Activated naive CD8-positive, alpha-beta T cell treated with anti-CD3 and anti-CD28 coated beads, Interleukin-2, amount 10 ng/mL, durations not matched to agents 7 days and 5 days (primary cell): Measurements from ENCODE around the gene SLC17A8. TPM values are rescaled to one million over a fixed set of nuclear protein-coding genes. Genes with fewer than 3 reads are reported as not detected.
"Not testable (repeated sequence)": the region's sequence is repeated elsewhere in the genome, so short reads cannot be mapped to it uniquely, and the experiment has no call there.

Experiments used
- ATAC-seq: fragments of 150-1000 bp; cut with Tn5 transposase; one replicate; pipeline ENCODE4 v1.10.0; 2021; ENCODE audit warnings: low read depth, moderate library complexity
- POLR2A ChIA-PET: fragments of 350-600 bp; sonication (Branson Sonifier 250); formaldehyde crosslinking; loops from one replicate; lab custom pipeline; 2021; ENCODE audit warnings: antibody characterized with exemption; lab: Charles Lee
- DNase-seq: peaks from one replicate; pipeline ENCODE4 v3.0.0; 2021
- H3K27ac Mint-ChIP-seq: one replicate; pipeline ENCODE4 v1.8.0; 2022; ENCODE audit warnings: mild to moderate bottlenecking, mixed read lengths
- H3K27me3 Mint-ChIP-seq: one replicate; pipeline ENCODE4 v1.8.0; 2022; ENCODE audit warnings: mild to moderate bottlenecking, moderate library complexity, mixed read lengths
- H3K36me3 Mint-ChIP-seq: one replicate; pipeline ENCODE4 v1.8.0; 2021; ENCODE audit warnings: mild to moderate bottlenecking, mixed read lengths
- H3K4me1 Mint-ChIP-seq: one replicate; pipeline ENCODE4 v1.8.0; 2021; ENCODE audit warnings: mixed read lengths
- H3K4me3 Mint-ChIP-seq: one replicate; pipeline ENCODE4 v1.8.0; 2022; ENCODE audit warnings: mild to moderate bottlenecking, moderate library complexity, mixed read lengths
- H3K9me3 Mint-ChIP-seq: one replicate; pipeline ENCODE4 v1.8.0; 2021; ENCODE audit warnings: mixed read lengths
- total RNA-seq, 2 experiments: library from RNA; stranded (reverse); gene quantifications; one replicate each; pipeline ENCODE4 v1.2.3, GENCODE V29; 2021

The SLC17A8 gene
- total RNA-seq, 2 experiments from 2014 or later = not detected

DNA sequence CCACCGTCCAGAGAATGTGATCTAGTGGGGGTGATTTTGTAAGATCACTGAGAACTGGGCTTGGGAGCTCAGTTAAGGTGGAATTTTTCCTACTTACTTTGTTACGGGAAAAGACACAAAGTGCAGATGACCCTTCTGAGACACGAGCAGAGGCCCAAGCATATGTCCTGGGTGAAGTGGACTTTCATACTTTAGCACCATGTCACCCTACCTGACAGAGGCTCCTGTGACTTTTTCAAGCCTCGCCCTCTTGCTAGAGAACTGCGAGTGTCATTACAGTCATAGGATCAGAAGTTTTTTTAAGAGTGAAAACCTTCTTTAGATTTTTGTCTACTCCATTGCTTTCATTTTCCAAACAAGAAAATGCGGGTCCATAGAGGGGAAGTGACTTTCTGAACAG lies 56.1 kb downstream of the SLC17A8 start:
- H3K36me3 Mint-ChIP-seq = no peaks in the 10 kb centered on the region
- no peak for DNase-seq
- no peaks in the 10 kb centered on the region for H3K4me1 Mint-ChIP-seq
- no peak overlapping the region for H3K27ac Mint-ChIP-seq
- POLR2A ChIA-PET = no interaction called here
- H3K27me3 Mint-ChIP-seq = peaks cover 16% of the 10 kb centered on the region
- no peaks in the 10 kb centered on the region for H3K9me3 Mint-ChIP-seq
- H3K4me3 Mint-ChIP-seq = no peak overlapping the region
- ATAC-seq = no peak

DNA sequence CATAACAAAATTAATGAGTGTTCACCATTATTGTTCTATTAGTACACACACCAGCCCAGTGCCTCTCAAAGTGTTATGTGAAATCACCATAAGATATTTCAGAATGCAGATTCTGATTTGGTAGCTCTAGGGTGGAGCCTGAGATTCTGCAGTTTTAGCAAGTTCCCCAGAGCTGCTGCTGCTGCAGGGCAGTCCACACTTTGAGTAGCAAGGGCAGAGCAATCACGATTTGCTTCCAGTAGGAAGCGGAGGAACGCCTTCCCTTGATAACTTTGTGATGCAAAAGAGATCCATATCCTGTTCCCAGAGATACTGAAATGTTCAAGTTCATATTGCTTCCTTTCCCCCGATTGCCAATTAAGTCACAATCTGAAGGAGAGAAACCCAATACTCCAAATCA lies 57.9 kb downstream of the SLC17A8 start:
- POLR2A ChIA-PET = no interaction called here
- H3K27me3 Mint-ChIP-seq = peaks cover 15% of the 10 kb centered on the region
- H3K4me1 Mint-ChIP-seq = no peaks in the 10 kb centered on the region
- no peaks in the 10 kb centered on the region for H3K9me3 Mint-ChIP-seq
- DNase-seq (no peak), ATAC-seq (no peak)
- H3K4me3 Mint-ChIP-seq = no peak overlapping the region
- H3K36me3 Mint-ChIP-seq = no peaks in the 10 kb centered on the region
- H3K27ac Mint-ChIP-seq = no peak overlapping the region

DNA sequence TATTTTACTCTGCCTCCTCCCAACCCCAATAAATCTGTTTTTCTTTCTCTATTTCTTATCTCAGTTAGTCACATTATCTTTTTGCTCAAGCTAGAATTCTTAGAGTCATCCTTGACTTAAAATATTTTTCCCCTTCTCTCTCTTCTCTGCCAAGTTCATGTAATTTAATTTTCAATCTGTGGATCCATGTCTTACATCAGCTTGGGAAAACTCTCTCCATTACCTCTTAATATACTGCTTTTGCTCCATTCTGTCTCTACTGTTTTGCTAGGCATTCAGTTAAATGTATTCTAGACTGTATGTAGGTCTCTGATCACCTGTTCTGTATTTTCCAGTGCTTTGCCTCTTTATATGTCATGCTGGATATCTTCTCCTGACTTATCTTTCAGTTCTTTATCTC lies 65.8 kb downstream of the SLC17A8 start:
- ATAC-seq (no peak), DNase-seq (no peak)
- H3K27ac Mint-ChIP-seq = no peak overlapping the region
- no peak overlapping the region for H3K4me3 Mint-ChIP-seq
- H3K4me1 Mint-ChIP-seq = no peaks in the 10 kb centered on the region
- POLR2A ChIA-PET = no interaction called here
- H3K36me3 Mint-ChIP-seq = no peaks in the 10 kb centered on the region
- H3K9me3 Mint-ChIP-seq = peaks cover 8% of the 10 kb centered on the region
- H3K27me3 Mint-ChIP-seq = peaks cover 8% of the 10 kb centered on the region

DNA sequence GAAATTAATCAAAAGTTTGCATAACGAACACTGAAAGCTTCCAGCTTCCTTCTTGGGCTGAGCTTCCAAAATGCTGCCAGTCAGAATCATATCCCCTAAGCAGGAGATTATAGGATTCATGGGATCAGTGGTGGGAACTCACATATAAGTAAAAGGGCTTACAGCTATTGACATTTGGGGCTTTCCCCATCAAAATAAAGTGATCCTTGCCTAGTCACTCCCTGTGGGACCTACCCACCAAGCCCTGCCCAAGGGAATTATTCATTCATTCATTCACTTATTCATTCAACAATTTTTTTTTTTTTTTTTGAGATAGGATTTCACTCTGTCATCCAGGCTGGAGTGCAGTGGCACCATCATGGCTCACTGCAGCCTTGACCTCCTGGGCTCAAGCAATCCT lies 69.3 kb downstream of the SLC17A8 start:
- Mint-ChIP-seq H3K27ac (no peak overlapping the region), H3K36me3 (no peaks in the 10 kb centered on the region), H3K4me3 (no peak overlapping the region), H3K9me3 (peaks cover 8% of the 10 kb centered on the region), H3K27me3 (peaks cover 3% of the 10 kb centered on the region), H3K4me1 (no peaks in the 10 kb centered on the region)
- POLR2A ChIA-PET = no interaction called here
- ATAC-seq (no peak), DNase-seq (no peak)

DNA sequence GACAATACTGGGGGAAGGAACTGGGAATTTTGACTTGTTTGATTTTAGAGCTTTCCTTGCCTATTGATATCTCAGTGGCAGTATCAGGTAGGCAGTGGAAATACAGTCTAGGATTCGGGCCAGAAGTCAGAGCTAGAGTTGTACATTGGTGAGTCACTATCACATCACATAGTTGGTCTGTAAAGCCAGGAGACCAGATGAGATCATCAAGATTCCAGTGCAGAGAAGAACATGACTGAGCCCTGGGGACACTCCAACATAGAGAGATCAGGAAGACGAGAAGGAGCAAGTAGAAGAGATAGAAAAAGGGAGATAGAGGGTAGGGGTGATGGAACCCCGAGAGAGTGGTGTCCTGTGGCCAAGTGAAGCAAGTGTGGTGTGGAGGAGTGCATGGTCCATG lies 70.2 kb downstream of the SLC17A8 start:
- Mint-ChIP-seq H3K9me3 (peaks cover 8% of the 10 kb centered on the region), H3K4me1 (no peaks in the 10 kb centered on the region), H3K36me3 (no peaks in the 10 kb centered on the region), H3K27ac (no peak overlapping the region), H3K4me3 (no peak overlapping the region), H3K27me3 (peaks cover 3% of the 10 kb centered on the region)
- ATAC-seq = no peak
- POLR2A ChIA-PET = no interaction called here
- DNase-seq = no peak

DNA sequence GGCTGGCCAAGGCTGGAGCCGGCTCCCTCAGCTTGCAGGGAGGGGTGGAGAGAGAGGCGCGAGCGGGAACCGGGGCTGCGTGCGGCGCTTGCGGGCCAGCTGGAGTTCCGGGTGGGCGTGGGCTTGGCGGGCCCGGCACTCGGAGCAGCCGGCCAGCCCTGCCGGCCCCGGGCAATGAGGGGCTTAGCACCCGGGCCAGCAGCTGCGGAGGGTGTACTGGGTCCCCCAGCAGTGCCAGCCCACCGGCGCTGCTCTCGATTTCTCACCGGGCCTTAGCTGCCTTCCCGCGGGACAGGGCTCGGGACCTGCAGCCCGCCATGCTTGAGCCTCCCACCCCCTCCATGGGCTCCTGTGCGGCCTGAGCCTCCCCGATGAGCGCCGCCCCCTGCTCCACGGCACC lies 73.4 kb downstream of the SLC17A8 start:
- POLR2A ChIA-PET, H3K27ac Mint-ChIP-seq, H3K36me3 Mint-ChIP-seq, H3K4me1 Mint-ChIP-seq, H3K27me3 Mint-ChIP-seq, DNase-seq, ATAC-seq, H3K4me3 Mint-ChIP-seq, H3K9me3 Mint-ChIP-seq: not testable (repeated sequence)

DNA sequence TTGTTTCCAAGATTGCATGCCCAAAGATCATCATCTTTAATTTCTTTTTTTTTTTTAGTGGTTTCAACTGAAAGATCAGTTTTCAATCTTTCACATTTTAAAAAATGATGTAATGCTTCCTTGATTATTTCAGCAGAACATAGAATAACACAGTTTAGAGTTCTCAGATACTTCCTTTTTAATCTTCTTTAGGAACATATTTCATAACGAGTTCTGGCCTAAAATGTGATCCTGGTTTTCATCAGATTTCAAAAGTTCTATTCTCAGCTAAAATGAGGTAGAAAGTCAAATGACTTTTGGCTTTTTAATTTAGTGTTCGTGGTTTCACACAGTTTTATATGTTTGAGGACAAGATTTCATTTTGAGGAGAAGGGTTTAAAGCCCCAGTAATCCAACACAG lies 76.8 kb downstream of the SLC17A8 start:
- peaks cover 2% of the 10 kb centered on the region for H3K27me3 Mint-ChIP-seq
- H3K4me1 Mint-ChIP-seq = no peaks in the 10 kb centered on the region
- peaks cover 1% of the 10 kb centered on the region for H3K9me3 Mint-ChIP-seq
- ATAC-seq = no peak
- no peak for DNase-seq
- POLR2A ChIA-PET = no interaction called here
- H3K4me3 Mint-ChIP-seq = no peak overlapping the region
- no peak overlapping the region for H3K27ac Mint-ChIP-seq
- no peaks in the 10 kb centered on the region for H3K36me3 Mint-ChIP-seq

DNA sequence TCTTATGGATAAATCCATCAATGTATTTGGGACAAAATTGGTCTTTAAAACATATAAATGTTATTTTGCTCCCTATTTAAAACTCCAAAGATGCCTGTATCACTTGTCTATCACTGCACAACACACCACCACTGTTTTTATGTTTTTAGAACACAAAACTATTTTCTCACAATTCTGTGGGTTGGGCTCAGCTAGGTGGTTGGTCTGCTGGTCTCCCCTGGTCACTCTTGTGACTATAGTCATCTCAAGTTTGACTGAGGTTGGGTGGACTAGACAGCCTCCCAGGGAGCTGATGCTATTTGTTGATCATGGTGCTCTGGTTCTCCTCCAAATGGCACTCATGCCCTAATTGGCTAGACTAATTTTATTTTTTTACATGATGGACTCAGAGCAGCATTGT lies 77.3 kb downstream of the SLC17A8 start:
- no peaks in the 10 kb centered on the region for H3K4me1 Mint-ChIP-seq
- no peak overlapping the region for H3K4me3 Mint-ChIP-seq
- peaks cover 2% of the 10 kb centered on the region for H3K27me3 Mint-ChIP-seq
- H3K36me3 Mint-ChIP-seq = no peaks in the 10 kb centered on the region
- no peak overlapping the region for H3K27ac Mint-ChIP-seq
- DNase-seq = no peak
- peaks cover 1% of the 10 kb centered on the region for H3K9me3 Mint-ChIP-seq
- no peak for ATAC-seq
- POLR2A ChIA-PET = no interaction called here

DNA sequence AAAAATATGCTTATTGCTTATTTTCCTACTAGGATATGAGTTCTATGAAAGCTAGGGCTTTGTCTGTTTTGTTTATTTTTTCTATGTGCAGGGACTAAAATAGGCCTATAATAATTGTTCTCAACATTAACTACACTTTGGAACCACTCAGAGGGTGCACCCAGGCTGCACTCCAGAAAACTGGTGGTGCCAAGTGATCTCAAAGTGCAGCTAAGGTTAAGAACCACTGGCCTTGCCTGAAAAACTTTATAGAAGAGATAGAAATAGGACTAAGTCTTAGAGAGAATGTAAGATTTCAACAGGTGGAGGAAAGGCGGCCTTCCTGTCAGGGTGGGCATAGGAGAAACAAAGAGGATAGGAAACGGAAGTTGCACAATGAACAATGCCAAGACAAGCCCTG lies 79.1 kb downstream of the SLC17A8 start:
- peaks cover 2% of the 10 kb centered on the region for H3K27me3 Mint-ChIP-seq
- ATAC-seq (no peak), DNase-seq (no peak)
- POLR2A ChIA-PET = no interaction called here
- H3K4me3 Mint-ChIP-seq = no peak overlapping the region
- H3K27ac Mint-ChIP-seq = no peak overlapping the region
- H3K4me1 Mint-ChIP-seq = no peaks in the 10 kb centered on the region
- peaks cover 1% of the 10 kb centered on the region for H3K9me3 Mint-ChIP-seq
- H3K36me3 Mint-ChIP-seq = no peaks in the 10 kb centered on the region

DNA sequence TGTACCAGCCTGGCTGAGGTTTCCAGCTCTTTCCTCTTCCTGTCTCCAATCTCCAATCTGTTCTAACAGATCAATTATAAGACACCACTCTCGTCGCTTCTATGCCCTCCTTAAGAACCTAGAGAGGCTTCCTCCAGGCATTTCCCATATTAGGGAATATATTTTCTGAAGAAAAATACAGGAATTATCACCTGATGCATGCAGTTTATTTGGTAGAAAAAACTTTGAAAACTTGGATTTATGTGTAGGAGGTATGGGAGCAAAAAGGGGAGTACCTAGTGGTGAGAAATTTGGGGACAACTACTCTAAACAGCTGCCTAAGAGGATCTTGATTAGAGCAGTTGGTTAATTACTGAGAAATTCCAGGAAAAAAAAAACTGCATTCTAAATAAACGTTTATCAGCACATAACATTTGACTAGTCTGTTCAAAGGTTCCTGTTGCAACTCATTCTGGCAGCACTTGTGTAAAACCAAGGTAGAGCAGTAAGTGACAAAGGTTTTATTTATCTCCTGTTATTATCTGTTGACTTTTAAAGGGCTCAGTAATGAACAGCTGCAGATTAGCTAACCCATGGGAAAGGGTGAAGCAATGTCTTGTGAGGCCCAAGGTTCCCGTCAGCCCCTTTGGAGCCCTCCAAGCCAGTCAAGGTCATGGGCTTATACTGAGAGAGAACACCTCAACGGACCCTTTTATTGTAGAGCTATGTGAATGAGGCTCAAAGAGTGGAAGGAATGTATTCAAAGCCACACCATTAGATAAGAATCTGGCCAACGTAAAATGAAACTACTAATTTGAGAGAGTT lies 80.4 kb downstream of the SLC17A8 start:
- Mint-ChIP-seq H3K27me3 (peaks cover 2% of the 10 kb centered on the region), H3K27ac (no peak overlapping the region), H3K36me3 (no peaks in the 10 kb centered on the region), H3K4me1 (no peaks in the 10 kb centered on the region), H3K9me3 (peaks cover 1% of the 10 kb centered on the region), H3K4me3 (no peak overlapping the region)
- POLR2A ChIA-PET = no interaction called here
- DNase-seq (no peak), ATAC-seq (no peak)

DNA sequence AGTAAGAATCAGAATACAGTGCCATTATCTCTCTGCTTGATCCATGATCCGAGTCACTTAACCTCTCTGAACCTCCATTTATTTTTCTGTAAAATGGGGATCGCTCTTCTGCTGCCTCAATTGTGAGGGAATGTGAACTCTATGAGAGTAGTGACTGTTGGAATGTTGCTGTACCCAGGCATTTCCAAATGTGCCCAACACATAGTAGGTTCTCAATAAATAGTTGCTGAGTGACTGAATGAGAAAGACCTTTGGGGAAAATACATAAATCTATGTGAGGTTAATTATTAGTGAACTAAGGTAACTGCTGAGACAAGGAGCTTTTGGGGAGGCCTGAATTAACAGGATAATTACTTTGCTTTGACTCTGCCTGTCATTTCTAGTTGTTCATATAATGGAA lies 82.9 kb downstream of the SLC17A8 start:
- DNase-seq (no peak), ATAC-seq (no peak)
- no peak overlapping the region for H3K4me3 Mint-ChIP-seq
- no peaks in the 10 kb centered on the region for H3K4me1 Mint-ChIP-seq
- POLR2A ChIA-PET = no interaction called here
- H3K9me3 Mint-ChIP-seq = no peaks in the 10 kb centered on the region
- H3K27me3 Mint-ChIP-seq = peaks cover 2% of the 10 kb centered on the region
- no peaks in the 10 kb centered on the region for H3K36me3 Mint-ChIP-seq
- no peak overlapping the region for H3K27ac Mint-ChIP-seq

DNA sequence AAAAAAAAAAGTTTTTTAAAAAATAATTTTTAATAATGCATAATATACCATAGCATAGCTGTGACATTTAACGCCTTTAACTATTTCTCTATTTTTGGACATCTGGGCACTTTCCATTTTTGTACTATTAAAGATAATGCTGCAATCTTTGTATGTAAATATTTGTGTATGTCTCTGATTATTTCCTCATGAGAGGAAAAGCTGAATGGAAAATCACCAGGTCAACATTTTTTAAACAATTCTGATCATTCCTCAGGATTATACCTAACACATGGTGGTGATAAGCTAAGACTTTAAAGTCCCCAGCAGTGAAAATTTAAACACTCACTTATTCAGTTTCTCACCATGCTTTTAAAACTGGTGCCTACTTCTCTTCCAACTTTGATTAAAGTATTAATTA lies 85.5 kb downstream of the SLC17A8 start:
- Mint-ChIP-seq H3K27me3 (no peaks in the 10 kb centered on the region), H3K4me1 (no peaks in the 10 kb centered on the region), H3K9me3 (no peaks in the 10 kb centered on the region), H3K4me3 (no peak overlapping the region), H3K36me3 (no peaks in the 10 kb centered on the region), H3K27ac (no peak overlapping the region)
- POLR2A ChIA-PET = no interaction called here
- no peak for DNase-seq
- no peak for ATAC-seq

DNA sequence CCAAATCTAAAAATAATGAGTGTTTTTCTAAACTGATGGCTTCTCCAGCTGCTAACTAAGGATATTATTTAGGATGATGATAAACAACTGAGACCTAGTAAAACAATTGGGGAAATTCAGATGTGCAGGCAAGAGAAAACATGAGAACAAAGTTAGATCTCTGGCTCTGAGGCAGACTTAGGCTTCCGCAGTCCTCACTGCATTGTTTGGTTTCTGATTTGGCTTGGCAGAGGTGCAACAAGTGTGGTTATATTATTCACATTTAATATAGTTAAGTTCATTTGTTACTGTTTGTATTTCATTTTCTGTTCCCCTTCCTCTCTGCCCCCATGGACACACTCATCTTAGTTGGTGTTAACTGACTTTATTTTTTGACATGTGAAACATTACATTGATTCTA lies 86.6 kb downstream of the SLC17A8 start:
- Mint-ChIP-seq H3K27me3 (no peaks in the 10 kb centered on the region), H3K4me1 (no peaks in the 10 kb centered on the region), H3K4me3 (no peak overlapping the region), H3K9me3 (no peaks in the 10 kb centered on the region), H3K27ac (no peak overlapping the region), H3K36me3 (no peaks in the 10 kb centered on the region)
- POLR2A ChIA-PET = no interaction called here
- ATAC-seq (no peak), DNase-seq (no peak)

DNA sequence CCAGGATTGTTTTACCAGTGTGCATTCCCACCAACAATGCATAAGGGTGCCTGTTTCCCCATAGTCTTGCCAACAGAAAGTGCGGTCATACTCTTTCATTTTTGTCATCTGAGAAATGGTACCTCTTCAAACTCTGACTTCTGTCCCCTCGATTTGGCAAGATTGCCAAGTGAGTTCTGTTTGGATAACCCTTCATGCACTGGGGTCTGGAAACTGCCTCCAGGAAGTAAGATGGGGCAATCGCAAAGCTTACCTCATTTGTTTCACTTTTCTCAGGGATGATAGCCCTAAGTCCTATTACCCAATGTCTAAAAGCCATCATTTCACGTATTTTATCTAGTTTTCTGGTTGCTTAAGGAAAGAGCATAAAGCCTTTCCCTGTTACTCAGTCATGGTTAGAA lies 88.2 kb downstream of the SLC17A8 start:
- Mint-ChIP-seq H3K36me3 (no peaks in the 10 kb centered on the region), H3K9me3 (no peaks in the 10 kb centered on the region), H3K27me3 (no peaks in the 10 kb centered on the region), H3K27ac (no peak overlapping the region), H3K4me3 (no peak overlapping the region), H3K4me1 (no peaks in the 10 kb centered on the region)
- POLR2A ChIA-PET = no interaction called here
- ATAC-seq = no peak
- DNase-seq = no peak
